Liver (tissue), 9 donors: Measurements from ENCODE around the gene SLX4. TPM values are rescaled to one million over a fixed set of nuclear protein-coding genes. Genes with fewer than 3 reads are reported as not detected.

ENCODE experiments used
- DNase-seq: peaks from one replicate; pipeline ENCODE4 v3.0.0-alpha.2; 2017; ENCODE audit warnings: low spot score
- H3K27ac ChIP-seq, 2 donors: one replicate each; pipeline ENCODE4 v1.7.0; 2013; ENCODE audit warnings: inconsistent platforms in 2 of 2, low read length in 2 of 2, control low read depth in 1 of 2, low read depth in 1 of 2, mild to moderate bottlenecking in 1 of 2
- H3K27me3 ChIP-seq, 4 donors: one replicate each; pipeline versions ENCODE4 v1.6.1 to v1.7.0; 2013; ENCODE audit warnings: low read length in 3 of 4, inconsistent platforms in 1 of 4, mild to moderate bottlenecking in 1 of 4, moderate library complexity in 1 of 4; ENCODE audit not compliant: control insufficient read depth in 4 of 4, insufficient read depth in 4 of 4
- H3K36me3 ChIP-seq, 4 donors: one replicate each; pipeline versions ENCODE4 v1.6.1 to v1.7.0; 2013; ENCODE audit warnings: low read length in 3 of 4, mild to moderate bottlenecking in 3 of 4, low read depth in 1 of 4, moderate library complexity in 1 of 4; ENCODE audit not compliant: control insufficient read depth in 4 of 4, insufficient read depth in 3 of 4
- H3K4me1 ChIP-seq, 4 donors: one replicate each; pipeline versions ENCODE4 v1.6.1 to v1.7.0; 2013; ENCODE audit warnings: low read length in 3 of 4, mild to moderate bottlenecking in 3 of 4, moderate library complexity in 1 of 4; ENCODE audit not compliant: control insufficient read depth in 4 of 4, insufficient read depth in 4 of 4
- H3K4me3 ChIP-seq, 3 donors: one replicate each; pipeline versions ENCODE4 v1.6.1 to v1.7.0; 2013; ENCODE audit warnings: low read length in 3 of 3, control low read depth in 1 of 3, low read depth in 1 of 3, mild to moderate bottlenecking in 1 of 3
- H3K9ac ChIP-seq, 2 donors: one replicate each; pipeline ENCODE4 v1.7.0; 2013; ENCODE audit warnings: low read length in 2 of 2, mild to moderate bottlenecking in 2 of 2, moderate library complexity in 2 of 2, control low read depth in 1 of 2, low read depth in 1 of 2
- H3K9me3 ChIP-seq, 4 donors: one replicate each; pipeline versions ENCODE4 v1.6.1 to v1.7.0; 2013; ENCODE audit warnings: low read length in 3 of 4; ENCODE audit not compliant: control insufficient read depth in 4 of 4
- EGR1 ChIP-seq, 2 donors: IDR thresholded peaks; 2 replicates each; pipeline ENCODE4 v1.6.1; 2016 to 2018; ENCODE audit warnings: antibody characterized with exemption in 2 of 2, low read depth in 2 of 2
- FOXA1 ChIP-seq: IDR thresholded peaks from 2 replicates; pipeline ENCODE4 v1.6.1; 2016; ENCODE audit warnings: antibody characterized with exemption
- FOXA2 ChIP-seq: IDR thresholded peaks from 2 replicates; pipeline ENCODE4 v1.6.1; 2016; ENCODE audit warnings: antibody characterized with exemption
- GABPA ChIP-seq, 2 donors: IDR thresholded peaks in 1 of 2; conservative IDR thresholded peaks in 1 of 2; 2 replicates each; pipeline ENCODE4 v1.6.1; 2016; ENCODE audit warnings: antibody characterized with exemption in 2 of 2, mild to moderate bottlenecking in 1 of 2, moderate library complexity in 1 of 2
- HNF4A ChIP-seq, 2 donors: conservative IDR thresholded peaks; 2 replicates each; pipeline ENCODE4 v1.6.1; 2016; ENCODE audit warnings: antibody characterized with exemption in 2 of 2, mild to moderate bottlenecking in 2 of 2
- HNF4G ChIP-seq: IDR thresholded peaks from 2 replicates; pipeline ENCODE4 v1.6.1; 2016; ENCODE audit warnings: antibody characterized with exemption
- JUND ChIP-seq, 2 donors: IDR thresholded peaks; 2 replicates each; pipeline ENCODE4 v1.6.1; 2016; ENCODE audit warnings: antibody characterized with exemption in 2 of 2
- NR2F2 ChIP-seq: IDR thresholded peaks from 2 replicates; pipeline ENCODE4 v1.6.1; 2016; ENCODE audit warnings: antibody characterized with exemption
- RAD21 ChIP-seq, 2 donors: IDR thresholded peaks; 2 replicates each; pipeline ENCODE4 v1.6.1; 2016; ENCODE audit warnings: antibody characterized with exemption in 2 of 2, mild to moderate bottlenecking in 2 of 2
- RXRA ChIP-seq, 2 donors: IDR thresholded peaks; 2 replicates each; pipeline ENCODE4 v1.6.1; 2017 to 2018; ENCODE audit warnings: antibody characterized with exemption in 2 of 2, mild to moderate bottlenecking in 1 of 2
- SP1 ChIP-seq: IDR thresholded peaks from 2 replicates; pipeline ENCODE4 v1.6.1; 2018; ENCODE audit warnings: antibody characterized with exemption, mild to moderate bottlenecking
- TAF1 ChIP-seq: conservative IDR thresholded peaks from 2 replicates; pipeline ENCODE4 v1.6.1; 2016; ENCODE audit warnings: antibody characterized with exemption, mild to moderate bottlenecking
- YY1 ChIP-seq: IDR thresholded peaks from 2 replicates; pipeline ENCODE4 v1.6.1; 2016; ENCODE audit warnings: antibody characterized with exemption, mild to moderate bottlenecking
- WGBS: extraction: QIAGEN DNeasy Blood & Tissue Kit; methylation state at CpG from one replicate; pipeline ENCODE4 v1.1.7; 2013; 5-methylcytosine and 5-hydroxymethylcytosine counted together
- polyA plus RNA-seq, 2 donors: library from polyadenylated mRNA; stranded (reverse) in 1 of 2; unstranded in 1 of 2; fragments of 200-250 nt in 1 of 2; fragments of >200 nt in 1 of 2; fragmentation: Nextera tagmentation in 1 of 2; extraction: Ambion mirVana in 1 of 2; gene quantifications; one replicate each; pipeline versions ENCODE4 v1.2.1 to v1.2.3, GENCODE V29; 2013 to 2015
- total RNA-seq, 2 donors: library from RNA; depleted of rRNA; stranded (reverse); fragments of >200 nt; gene quantifications; one replicate each; pipeline ENCODE4 v1.2.3, GENCODE V29; 2014
- TF ChIP-seq, protein P1 (sequence below): fragments of 150-350 bp; IDR thresholded peaks from 2 replicates; pipeline ENCODE4 v1.5.1; 2017; ENCODE audit warnings: improper control_type of control experiment, low read depth, low read length; ENCODE audit not compliant: missing input control
- TF ChIP-seq, protein P2 (sequence below): IDR thresholded peaks from 2 replicates; pipeline ENCODE4 v1.6.1; 2016; ENCODE audit warnings: antibody characterized with exemption
- TF ChIP-seq, protein P3 (sequence below): IDR thresholded peaks from 2 replicates; pipeline ENCODE4 v1.6.1; 2016; ENCODE audit warnings: antibody characterized with exemption
- TF ChIP-seq, protein P4 (sequence below): IDR thresholded peaks from 2 replicates; pipeline ENCODE4 v1.6.1; 2016; ENCODE audit warnings: antibody characterized with exemption, mild to moderate bottlenecking
- donor health status: healthy.
- donor health status: healthy.
- donor health status: healthy.
- donor health status: healthy.
- donor health status: healthy.

The SLX4 gene
- total and polyA plus RNA-seq, 4 donors = 0.32 to 4.9 (median 1.3) TPM

DNA sequence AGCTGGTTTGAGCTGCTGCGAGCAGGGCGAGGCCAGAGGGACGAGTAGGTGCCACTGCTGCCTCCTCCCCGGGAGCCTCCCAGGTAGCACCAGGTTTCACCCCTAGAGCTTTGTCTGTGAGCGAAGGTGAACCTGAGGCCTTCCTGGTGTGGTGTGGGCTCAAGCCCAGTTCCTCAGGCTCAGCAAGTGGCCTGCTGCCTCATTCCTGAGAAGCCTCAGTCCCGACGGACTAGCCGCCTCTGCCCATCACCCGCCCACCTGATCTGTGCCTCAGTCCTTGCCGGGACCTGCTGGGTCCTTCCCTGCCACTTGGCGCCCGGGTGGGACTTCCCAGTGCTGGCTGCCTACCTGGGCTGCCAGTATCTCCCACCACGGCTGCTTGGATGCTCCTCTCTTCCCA, 35.9 kb downstream of the SLX4 start:
- H3K27me3 ChIP-seq = peaks cover 0 to 2% (median 0%) of the 10 kb centered on the region in 4 donors
- H3K27ac ChIP-seq = no peak overlapping the region
- no peaks in the 10 kb centered on the region for H3K36me3 ChIP-seq
- DNase-seq = no peak
- TF ChIP-seq HNF4A (conservative IDR thresholded peaks at IDR 0.05) = no peak
- TF ChIP-seq RAD21 (IDR thresholded peaks at IDR 0.05) = no peak
- no peak for TF ChIP-seq TAF1
- no peak for TF ChIP-seq HNF4G
- TF ChIP-seq, protein P1, sequence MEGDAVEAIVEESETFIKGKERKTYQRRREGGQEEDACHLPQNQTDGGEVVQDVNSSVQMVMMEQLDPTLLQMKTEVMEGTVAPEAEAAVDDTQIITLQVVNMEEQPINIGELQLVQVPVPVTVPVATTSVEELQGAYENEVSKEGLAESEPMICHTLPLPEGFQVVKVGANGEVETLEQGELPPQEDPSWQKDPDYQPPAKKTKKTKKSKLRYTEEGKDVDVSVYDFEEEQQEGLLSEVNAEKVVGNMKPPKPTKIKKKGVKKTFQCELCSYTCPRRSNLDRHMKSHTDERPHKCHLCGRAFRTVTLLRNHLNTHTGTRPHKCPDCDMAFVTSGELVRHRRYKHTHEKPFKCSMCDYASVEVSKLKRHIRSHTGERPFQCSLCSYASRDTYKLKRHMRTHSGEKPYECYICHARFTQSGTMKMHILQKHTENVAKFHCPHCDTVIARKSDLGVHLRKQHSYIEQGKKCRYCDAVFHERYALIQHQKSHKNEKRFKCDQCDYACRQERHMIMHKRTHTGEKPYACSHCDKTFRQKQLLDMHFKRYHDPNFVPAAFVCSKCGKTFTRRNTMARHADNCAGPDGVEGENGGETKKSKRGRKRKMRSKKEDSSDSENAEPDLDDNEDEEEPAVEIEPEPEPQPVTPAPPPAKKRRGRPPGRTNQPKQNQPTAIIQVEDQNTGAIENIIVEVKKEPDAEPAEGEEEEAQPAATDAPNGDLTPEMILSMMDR = no peak
- TF ChIP-seq NR2F2 = no peak
- no peak for TF ChIP-seq RXRA (IDR thresholded peaks at IDR 0.05)
- no peak for TF ChIP-seq SP1
- TF ChIP-seq YY1 = no peak
- no peak for TF ChIP-seq GABPA (IDR thresholded peaks at IDR 0.05 in 1 of 2, conservative IDR thresholded peaks at IDR 0.05 in 1 of 2)
- TF ChIP-seq, protein P2, sequence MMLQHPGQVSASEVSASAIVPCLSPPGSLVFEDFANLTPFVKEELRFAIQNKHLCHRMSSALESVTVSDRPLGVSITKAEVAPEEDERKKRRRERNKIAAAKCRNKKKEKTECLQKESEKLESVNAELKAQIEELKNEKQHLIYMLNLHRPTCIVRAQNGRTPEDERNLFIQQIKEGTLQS = no peak
- TF ChIP-seq FOXA2 = no peak
- no peak for TF ChIP-seq JUND (IDR thresholded peaks at IDR 0.05)
- TF ChIP-seq, protein P3, sequence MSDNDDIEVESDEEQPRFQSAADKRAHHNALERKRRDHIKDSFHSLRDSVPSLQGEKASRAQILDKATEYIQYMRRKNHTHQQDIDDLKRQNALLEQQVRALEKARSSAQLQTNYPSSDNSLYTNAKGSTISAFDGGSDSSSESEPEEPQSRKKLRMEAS = no peak
- TF ChIP-seq, protein P4, sequence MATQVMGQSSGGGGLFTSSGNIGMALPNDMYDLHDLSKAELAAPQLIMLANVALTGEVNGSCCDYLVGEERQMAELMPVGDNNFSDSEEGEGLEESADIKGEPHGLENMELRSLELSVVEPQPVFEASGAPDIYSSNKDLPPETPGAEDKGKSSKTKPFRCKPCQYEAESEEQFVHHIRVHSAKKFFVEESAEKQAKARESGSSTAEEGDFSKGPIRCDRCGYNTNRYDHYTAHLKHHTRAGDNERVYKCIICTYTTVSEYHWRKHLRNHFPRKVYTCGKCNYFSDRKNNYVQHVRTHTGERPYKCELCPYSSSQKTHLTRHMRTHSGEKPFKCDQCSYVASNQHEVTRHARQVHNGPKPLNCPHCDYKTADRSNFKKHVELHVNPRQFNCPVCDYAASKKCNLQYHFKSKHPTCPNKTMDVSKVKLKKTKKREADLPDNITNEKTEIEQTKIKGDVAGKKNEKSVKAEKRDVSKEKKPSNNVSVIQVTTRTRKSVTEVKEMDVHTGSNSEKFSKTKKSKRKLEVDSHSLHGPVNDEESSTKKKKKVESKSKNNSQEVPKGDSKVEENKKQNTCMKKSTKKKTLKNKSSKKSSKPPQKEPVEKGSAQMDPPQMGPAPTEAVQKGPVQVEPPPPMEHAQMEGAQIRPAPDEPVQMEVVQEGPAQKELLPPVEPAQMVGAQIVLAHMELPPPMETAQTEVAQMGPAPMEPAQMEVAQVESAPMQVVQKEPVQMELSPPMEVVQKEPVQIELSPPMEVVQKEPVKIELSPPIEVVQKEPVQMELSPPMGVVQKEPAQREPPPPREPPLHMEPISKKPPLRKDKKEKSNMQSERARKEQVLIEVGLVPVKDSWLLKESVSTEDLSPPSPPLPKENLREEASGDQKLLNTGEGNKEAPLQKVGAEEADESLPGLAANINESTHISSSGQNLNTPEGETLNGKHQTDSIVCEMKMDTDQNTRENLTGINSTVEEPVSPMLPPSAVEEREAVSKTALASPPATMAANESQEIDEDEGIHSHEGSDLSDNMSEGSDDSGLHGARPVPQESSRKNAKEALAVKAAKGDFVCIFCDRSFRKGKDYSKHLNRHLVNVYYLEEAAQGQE = no peak
- no peak for TF ChIP-seq FOXA1
- peak overlapping the region in 1 of 3 donors; percentile 2 for H3K4me3 ChIP-seq
- H3K9me3 ChIP-seq = peaks cover 0 to 4% (median 2%) of the 10 kb centered on the region in 4 donors
- H3K4me1 ChIP-seq = peaks cover 0 to 2% (median 0%) of the 10 kb centered on the region in 4 donors
- H3K9ac ChIP-seq = no peak overlapping the region
- WGBS = 88% methylated on average over 13 of the region's 13 CpGs

DNA sequence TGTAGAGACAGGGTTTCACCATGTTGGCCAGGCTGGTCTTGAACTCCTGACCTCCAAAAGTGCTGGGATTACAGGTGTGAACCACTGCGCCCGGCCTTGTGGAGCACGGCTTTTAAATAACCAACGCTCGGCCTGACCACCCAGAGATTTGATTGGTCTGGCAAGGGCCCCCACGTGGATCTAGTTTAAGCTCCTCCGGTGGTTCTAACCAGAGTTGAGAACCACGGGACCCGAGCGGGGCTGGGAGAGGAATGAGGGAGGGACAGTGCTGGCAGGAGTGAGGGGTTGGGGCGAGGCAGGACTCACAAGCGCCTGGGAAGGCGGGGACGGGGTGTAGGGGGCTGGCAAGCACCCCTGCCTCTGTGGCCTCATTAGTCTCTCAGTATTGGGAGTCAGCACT, 37.2 kb downstream of the SLX4 start:
- Histone ChIP-seq H3K27me3 (peaks cover 0 to 2% (median 0%) of the 10 kb centered on the region in 4 donors), H3K9me3 (peaks cover 3 to 6% (median 4%) of the 10 kb centered on the region in 4 donors), H3K27ac (no peak overlapping the region), H3K4me3 (no peak overlapping the region), H3K9ac (no peak overlapping the region), H3K36me3 (no peaks in the 10 kb centered on the region), H3K4me1 (peaks cover 0 to 2% (median 0%) of the 10 kb centered on the region in 4 donors)
- WGBS = 92% methylated on average over 14 of the region's 14 CpGs
- no peak for DNase-seq
- no peak for TF ChIP-seq FOXA2
- TF ChIP-seq SP1 = no peak
- TF ChIP-seq EGR1 (IDR thresholded peaks at IDR 0.05; ENCODE audit: low read depth in 2 of 2) = no peak
- TF ChIP-seq YY1 = no peak
- no peak for TF ChIP-seq HNF4G
- TF ChIP-seq RXRA (IDR thresholded peaks at IDR 0.05) = no peak
